ENCODE data around the gene DGKH. TPM values are rescaled to one million over a fixed set of nuclear protein-coding genes. Genes with fewer than 3 reads are reported as not detected.
"Not testable (repeated sequence)": the region's sequence is repeated elsewhere in the genome, so short reads cannot be mapped to it uniquely, and the experiment has no call there.

The DGKH gene
- total and polyA plus RNA-seq, 2 donors (not counting 1 experiment from before 2014, with no cell fraction given) = 6.1 to 7.9 TPM

- Histone ChIP-seq H3K27ac (ENCODE audit: insufficient read depth, low read length) (no peak overlapping the region), H3K27me3 (ENCODE audit: control insufficient read depth, insufficient read depth, low read length) (no peaks in the 10 kb centered on the region), H3K9me3 (ENCODE audit: control insufficient read depth, insufficient read depth, low read depth, low read length) (no peaks in the 10 kb centered on the region), H2AFZ (ENCODE audit: low read length) (no peak overlapping the region), H3K4me1 (ENCODE audit: control insufficient read depth, extremely low read depth, insufficient read depth, low read length) (peaks cover 9% of the 10 kb centered on the region), H3K36me3 (ENCODE audit: control insufficient read depth, insufficient read depth, low read length) (no peaks in the 10 kb centered on the region), H3K4me2 (ENCODE audit: extremely low read depth, insufficient read depth, low read length) (no peak overlapping the region), H3K79me2 (ENCODE audit: control insufficient read depth, insufficient read depth, low read length) (no peaks in the 10 kb centered on the region), H3K9ac (ENCODE audit: insufficient read depth, low read length) (no peak overlapping the region), H3K4me3 (replicated peaks in 1 of 4; ENCODE audit: control extremely low read depth in 1 of 4, insufficient read depth in 1 of 4, low read depth in 3 of 4, low read length in 4 of 4) (no peak overlapping the region), H4K20me1 (ENCODE audit: control insufficient read depth, extremely low read depth, insufficient read depth, low read length) (no peaks in the 10 kb centered on the region)
- DNase-seq (ENCODE audit: low read depth in 2 of 2) = peak in 1 of 2 donors; percentile 44
- TF ChIP-seq, protein P1, sequence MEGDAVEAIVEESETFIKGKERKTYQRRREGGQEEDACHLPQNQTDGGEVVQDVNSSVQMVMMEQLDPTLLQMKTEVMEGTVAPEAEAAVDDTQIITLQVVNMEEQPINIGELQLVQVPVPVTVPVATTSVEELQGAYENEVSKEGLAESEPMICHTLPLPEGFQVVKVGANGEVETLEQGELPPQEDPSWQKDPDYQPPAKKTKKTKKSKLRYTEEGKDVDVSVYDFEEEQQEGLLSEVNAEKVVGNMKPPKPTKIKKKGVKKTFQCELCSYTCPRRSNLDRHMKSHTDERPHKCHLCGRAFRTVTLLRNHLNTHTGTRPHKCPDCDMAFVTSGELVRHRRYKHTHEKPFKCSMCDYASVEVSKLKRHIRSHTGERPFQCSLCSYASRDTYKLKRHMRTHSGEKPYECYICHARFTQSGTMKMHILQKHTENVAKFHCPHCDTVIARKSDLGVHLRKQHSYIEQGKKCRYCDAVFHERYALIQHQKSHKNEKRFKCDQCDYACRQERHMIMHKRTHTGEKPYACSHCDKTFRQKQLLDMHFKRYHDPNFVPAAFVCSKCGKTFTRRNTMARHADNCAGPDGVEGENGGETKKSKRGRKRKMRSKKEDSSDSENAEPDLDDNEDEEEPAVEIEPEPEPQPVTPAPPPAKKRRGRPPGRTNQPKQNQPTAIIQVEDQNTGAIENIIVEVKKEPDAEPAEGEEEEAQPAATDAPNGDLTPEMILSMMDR (conservative IDR thresholded peaks at IDR 0.05 in 1 of 2, IDR thresholded peaks at IDR 0.05 in 1 of 2; ENCODE audit: low read depth in 1 of 2, low read length in 2 of 2) = no peak
These were observed 89.5 kb downstream of the DGKH start for GRCh38 chr13:42137856-42138537.

DNA sequence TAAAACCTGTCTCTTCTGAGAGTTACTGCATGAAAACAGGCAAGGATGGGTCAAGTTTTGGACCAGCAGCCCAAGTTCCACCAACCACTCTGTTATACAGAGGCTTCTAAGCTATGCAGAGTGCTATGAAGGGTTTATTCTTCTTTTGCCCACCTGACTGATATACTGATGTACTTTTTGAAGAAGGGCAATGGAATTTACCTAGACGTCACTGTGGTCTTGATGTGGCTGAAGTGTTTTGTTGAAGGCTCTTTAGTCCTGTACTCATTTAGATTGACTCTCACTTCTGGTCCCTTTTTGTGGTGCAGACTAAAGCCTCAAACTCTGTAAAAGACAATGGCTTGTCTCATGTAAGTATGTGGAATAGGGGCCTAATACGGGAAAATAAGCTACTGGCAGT is 92.0 kb downstream of the DGKH start:
- no peak overlapping the region for H3K27ac ChIP-seq (ENCODE audit: insufficient read depth, low read length)
- no peaks in the 10 kb centered on the region for H3K27me3 ChIP-seq (ENCODE audit: control insufficient read depth, insufficient read depth, low read length)
- H3K4me2 ChIP-seq (ENCODE audit: extremely low read depth, insufficient read depth, low read length) = no peak overlapping the region
- H3K9ac ChIP-seq (ENCODE audit: insufficient read depth, low read length) = no peak overlapping the region
- no peaks in the 10 kb centered on the region for H4K20me1 ChIP-seq (ENCODE audit: control insufficient read depth, extremely low read depth, insufficient read depth, low read length)
- H3K4me3 ChIP-seq (replicated peaks in 1 of 4; ENCODE audit: control extremely low read depth in 1 of 4, insufficient read depth in 1 of 4, low read depth in 3 of 4, low read length in 4 of 4) = no peak overlapping the region
- DNase-seq (ENCODE audit: low read depth in 2 of 2) = no peak
- no peak for TF ChIP-seq EZH2 (IDR thresholded peaks at IDR 0.05; ENCODE audit: low read length, missing control alignments)
- TF ChIP-seq, protein P1 (conservative IDR thresholded peaks at IDR 0.05 in 1 of 2, IDR thresholded peaks at IDR 0.05 in 1 of 2; ENCODE audit: low read depth in 1 of 2, low read length in 2 of 2) = no peak
- H3K9me3 ChIP-seq (ENCODE audit: control insufficient read depth, insufficient read depth, low read depth, low read length) = no peaks in the 10 kb centered on the region
- no peak overlapping the region for H2AFZ ChIP-seq (ENCODE audit: low read length)
- H3K36me3 ChIP-seq (ENCODE audit: control insufficient read depth, insufficient read depth, low read length) = no peaks in the 10 kb centered on the region
- H3K4me1 ChIP-seq (ENCODE audit: control insufficient read depth, extremely low read depth, insufficient read depth, low read length) = no peaks in the 10 kb centered on the region
- H3K79me2 ChIP-seq (ENCODE audit: control insufficient read depth, insufficient read depth, low read length) = no peaks in the 10 kb centered on the region

- not testable (repeated sequence) for H3K27ac ChIP-seq (ENCODE audit: insufficient read depth, low read length); H3K36me3 ChIP-seq (ENCODE audit: control insufficient read depth, insufficient read depth, low read length); H3K9ac ChIP-seq (ENCODE audit: insufficient read depth, low read length); H3K4me3 ChIP-seq (replicated peaks in 1 of 4; ENCODE audit: control extremely low read depth in 1 of 4, insufficient read depth in 1 of 4, low read depth in 3 of 4, low read length in 4 of 4); H4K20me1 ChIP-seq (ENCODE audit: control insufficient read depth, extremely low read depth, insufficient read depth, low read length); DNase-seq (ENCODE audit: low read depth in 2 of 2); H2AFZ ChIP-seq (ENCODE audit: low read length); H3K9me3 ChIP-seq (ENCODE audit: control insufficient read depth, insufficient read depth, low read depth, low read length); H3K4me2 ChIP-seq (ENCODE audit: extremely low read depth, insufficient read depth, low read length); H3K27me3 ChIP-seq (ENCODE audit: control insufficient read depth, insufficient read depth, low read length); H3K4me1 ChIP-seq (ENCODE audit: control insufficient read depth, extremely low read depth, insufficient read depth, low read length); H3K79me2 ChIP-seq (ENCODE audit: control insufficient read depth, insufficient read depth, low read length)
These were observed 92.6 kb downstream of the DGKH start for GRCh38 chr13:42141052-42141451.

Data from fibroblast of lung (primary cell).